NCI-H2107 (cell line): ENCODE results near the gene EXOC2.
"Not testable (repeated sequence)": the region's sequence is repeated elsewhere in the genome, so short reads cannot be mapped to it uniquely, and the experiment has no call there.

Source experiments
- DNase-seq: peaks from one replicate; lab custom pipeline; 2025; lab: John Stamatoyannopoulos, UW

The EXOC2 gene

DNA sequence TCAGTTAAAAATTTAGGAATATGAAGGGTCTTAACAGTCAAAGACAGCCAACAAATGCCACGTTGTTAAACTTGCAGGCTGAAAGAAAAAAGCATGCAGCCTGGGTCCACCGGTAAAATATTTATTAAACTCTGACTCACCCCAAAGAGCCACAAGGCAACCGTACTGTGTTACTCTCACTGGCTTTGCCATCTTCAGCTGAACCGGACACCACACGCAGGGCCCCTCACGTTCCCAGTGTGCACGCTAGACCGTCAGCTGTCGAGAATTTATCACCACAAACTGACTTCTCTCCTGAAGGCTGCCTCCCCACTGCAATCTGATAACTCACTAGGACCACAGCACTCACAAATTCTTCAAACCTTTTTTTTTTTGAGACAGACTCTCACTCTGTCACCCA, 66.7 kb downstream of the EXOC2 start:
- DNase-seq = no peak

DNA sequence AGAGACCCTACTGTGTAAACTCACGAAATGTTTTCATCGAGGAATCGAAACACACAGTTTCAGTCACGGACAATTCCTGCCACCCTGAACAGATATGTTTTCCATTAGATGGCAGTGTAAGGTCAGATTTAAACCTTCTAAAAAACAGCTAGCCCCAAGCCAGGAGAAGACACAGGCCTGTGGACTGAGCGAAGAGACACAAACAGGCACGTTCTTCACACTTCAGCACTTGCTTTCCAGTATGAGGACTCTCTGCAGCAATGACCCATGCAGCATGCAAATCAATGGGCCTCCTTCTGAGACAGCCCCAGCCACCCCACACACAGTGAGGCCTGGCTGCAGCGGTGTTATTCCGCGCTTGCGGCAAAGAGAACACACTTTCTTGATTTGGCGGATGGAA, 68.0 kb downstream of the EXOC2 start:
- DNase-seq = no peak

- no peak for DNase-seq
Observed at GRCh38 chr6:622462-622861, 70.5 kb downstream of the EXOC2 start.

GRCh38 chr6:621931-622330, 71.0 kb downstream of the EXOC2 start:
- no peak for DNase-seq

DNA sequence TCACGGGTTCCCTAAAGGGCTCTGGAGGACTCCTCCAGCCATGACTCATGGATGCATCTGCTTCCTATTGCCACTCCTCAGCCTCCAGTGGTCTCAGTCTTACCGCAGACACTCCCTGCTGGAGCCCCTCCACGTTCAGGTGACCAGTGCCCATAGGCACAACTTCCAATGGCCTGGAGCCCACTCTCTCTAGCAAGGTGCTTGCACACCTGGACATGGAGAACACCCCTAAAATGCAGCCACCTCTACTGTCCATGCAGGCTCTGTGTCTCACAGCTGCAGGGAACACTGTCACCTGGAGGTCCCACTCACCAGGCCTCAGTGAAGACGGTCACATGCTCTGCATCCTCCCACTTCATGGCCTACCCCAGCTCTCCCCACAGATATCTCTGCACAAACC, 72.0 kb downstream of the EXOC2 start:
- DNase-seq = no peak

DNA sequence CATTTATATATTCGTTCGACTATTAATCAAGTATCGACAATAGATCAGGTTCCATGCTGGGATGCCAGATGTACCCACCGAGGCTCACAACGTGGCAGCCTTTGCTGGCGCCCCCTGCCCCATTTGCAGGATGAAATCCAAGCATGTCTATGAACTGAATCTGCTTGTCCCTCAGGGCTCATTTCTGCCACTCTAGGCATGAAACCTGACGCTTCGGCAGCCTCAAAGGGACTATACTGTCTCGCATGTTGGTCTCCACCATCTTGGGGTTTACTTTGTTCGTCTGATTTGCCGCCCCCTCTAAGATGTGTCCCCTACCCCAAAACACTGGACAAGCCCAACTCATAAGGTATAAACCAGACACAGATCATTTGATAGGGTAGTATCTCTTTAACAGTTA, 72.8 kb downstream of the EXOC2 start:
- no peak for DNase-seq

- no peak for DNase-seq
Observed at GRCh38 chr6:617456-618100, 75.4 kb downstream of the EXOC2 start.

GRCh38 chr6:613981-614380, 79.0 kb downstream of the EXOC2 start:
- DNase-seq = no peak

GRCh38 chr6:611928-612327, 81.0 kb downstream of the EXOC2 start:
- no peak for DNase-seq

- DNase-seq = no peak
Observed at GRCh38 chr6:610882-611281, 82.1 kb downstream of the EXOC2 start.

- DNase-seq = no peak
Observed at GRCh38 chr6:609905-610304, 83.0 kb downstream of the EXOC2 start.

GRCh38 chr6:606829-607379, 86.0 kb downstream of the EXOC2 start:
- no peak for DNase-seq

DNA sequence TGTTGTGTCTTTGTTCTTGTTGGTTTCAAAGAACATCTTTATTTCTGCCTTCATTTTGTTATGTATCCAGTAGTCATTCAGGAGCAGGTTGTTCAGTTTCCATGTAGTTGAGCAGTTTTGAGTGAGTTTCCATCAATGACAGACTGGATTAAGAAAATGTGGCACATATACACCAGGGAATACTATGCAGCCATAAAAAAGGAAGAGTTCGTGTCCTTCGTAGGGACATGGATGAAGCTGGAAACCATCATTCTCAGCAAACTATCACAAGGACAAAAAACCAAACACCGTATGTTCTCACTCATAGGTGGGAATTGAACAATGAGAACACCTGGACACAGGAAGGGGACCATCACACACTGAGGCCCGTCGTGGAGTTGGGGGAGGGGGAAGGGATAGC, 87.0 kb downstream of the EXOC2 start:
- not testable (repeated sequence) for DNase-seq

GRCh38 chr6:604579-604978, 88.4 kb downstream of the EXOC2 start:
- DNase-seq = no peak

GRCh38 chr6:603265-603664, 89.7 kb downstream of the EXOC2 start:
- no peak for DNase-seq

DNA sequence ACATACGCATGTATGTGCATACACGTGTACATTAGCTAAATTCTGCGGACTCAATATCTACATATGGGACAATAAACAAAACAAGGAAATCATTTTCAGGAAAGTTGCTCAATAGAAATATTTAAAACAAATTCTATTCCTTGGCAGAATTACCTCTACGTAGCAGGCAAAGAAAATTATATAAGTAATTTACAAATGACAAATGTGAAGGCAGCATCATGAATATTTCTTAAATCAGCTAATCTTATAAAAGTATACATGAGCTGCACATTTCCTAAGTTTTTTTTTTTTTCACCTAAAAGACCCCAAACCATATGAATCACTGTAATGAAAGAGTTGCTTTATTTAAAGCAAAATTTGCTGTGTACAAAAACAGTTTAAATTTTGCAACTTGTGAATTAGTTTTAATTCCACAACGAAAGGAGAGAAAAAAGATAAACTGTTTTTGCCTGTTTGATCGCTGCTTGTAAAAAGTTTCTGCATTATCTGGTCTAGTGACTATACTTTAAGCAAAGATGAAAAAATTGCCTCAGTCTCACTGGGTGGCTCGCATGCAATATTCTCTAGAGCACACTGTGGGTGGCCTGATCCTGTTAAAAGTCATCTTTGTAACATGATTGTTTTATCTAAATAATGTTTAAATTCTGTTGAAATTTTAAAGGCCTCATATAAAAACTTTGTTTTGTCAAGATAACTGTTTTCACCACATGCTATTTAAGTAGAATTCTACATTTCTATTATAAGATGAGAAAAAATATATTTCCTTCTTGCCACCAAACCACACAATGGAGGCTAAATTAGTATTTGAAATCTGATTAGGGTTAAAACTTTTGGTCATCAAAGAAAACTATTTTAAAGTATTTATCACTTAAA, 93.1 kb downstream of the EXOC2 start:
- DNase-seq = no peak

DNA sequence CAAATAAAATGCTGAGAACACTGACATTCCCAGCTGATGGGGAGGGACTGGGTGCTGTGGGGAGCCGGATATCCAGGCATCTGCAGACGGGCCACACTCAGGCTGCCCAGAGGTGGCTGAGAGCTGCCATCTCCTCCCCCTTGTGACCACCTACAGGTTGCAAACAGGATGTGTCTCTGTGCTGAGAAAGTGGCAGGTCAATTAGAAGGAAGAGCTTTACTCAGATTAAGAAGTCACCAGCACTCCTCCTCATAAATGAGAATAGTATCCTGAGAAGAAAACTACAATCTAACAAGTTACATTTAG, 99.1 kb downstream of the EXOC2 start:
- no peak for DNase-seq

- DNase-seq = peak; percentile 3
Observed at GRCh38 chr6:593139-593906, 99.6 kb downstream of the EXOC2 start.

DNA sequence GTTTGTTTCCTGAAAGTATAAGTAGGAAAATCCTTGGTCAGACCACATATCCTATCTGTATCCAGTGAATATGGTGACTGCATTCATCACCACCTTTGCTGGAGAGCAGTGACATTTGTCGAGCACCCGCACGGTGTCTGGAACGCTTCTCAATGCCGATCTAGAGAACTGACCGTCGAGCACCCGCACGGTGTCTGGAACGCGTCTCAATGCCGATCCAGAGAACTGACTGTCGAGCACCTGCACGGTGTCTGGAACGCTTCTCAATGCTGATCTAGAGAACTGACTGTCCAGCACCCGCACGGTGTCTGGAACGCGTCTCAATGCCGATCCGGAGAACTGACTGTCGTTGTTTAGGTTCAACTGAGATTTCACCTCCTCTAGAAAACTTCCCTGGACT, 103.8 kb downstream of the EXOC2 start:
- DNase-seq = no peak

DNA sequence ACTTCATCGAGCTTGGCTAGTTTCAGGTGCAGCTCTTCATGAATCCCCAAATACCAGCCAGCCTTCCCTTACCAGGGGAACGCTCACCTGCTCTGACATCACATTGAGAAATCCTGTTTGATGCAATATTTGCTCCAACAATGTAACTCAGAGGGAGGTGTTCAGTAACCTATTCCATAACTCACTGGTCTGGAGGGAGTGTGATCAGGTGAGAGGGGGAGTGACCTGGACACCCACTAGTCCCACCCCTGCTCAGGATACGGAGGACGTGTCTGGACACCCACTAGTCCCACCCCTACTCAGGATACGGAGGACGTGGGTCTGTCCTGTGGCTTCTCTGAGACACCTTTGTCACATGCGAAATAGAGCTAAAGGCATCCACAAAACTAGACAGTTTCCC, 106.4 kb downstream of the EXOC2 start:
- DNase-seq = no peak

DNA sequence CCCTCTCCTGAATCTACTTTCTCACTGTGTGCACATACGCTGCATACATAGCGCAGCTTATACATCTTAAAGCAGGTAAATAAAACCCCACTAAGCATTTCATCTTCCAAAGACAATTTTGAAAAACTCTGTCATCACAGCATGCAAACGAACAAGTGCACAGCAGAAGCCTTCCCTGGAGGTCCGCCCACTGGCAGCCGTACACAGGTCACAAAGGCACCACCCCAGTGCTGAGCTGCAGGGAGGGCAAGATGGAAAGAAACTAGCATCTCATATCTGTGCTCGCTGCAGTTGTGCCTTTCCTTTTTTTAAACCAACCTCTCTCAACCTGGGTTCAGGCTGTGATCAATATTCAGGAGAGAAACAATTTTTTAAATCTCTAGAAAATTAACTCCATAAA, 109.3 kb downstream of the EXOC2 start:
- DNase-seq = no peak

DNA sequence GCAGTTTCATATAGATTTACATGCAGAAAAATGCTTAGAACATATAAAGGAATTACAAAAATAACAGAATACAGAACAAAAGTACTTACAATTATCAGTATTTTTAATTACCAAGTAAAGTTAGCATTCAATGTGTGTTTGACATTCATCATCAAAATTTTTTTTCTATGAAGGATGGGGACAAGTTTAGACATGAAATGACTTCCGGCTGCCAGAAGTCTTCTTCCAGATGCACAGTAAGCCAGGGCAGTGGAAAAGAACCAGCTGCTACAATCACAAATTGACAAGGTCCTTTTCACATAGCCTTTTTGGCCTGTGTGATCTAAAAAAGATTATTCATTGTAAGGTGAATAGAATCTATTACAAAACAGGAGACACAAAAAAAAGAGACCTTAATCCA, 109.8 kb downstream of the EXOC2 start:
- no peak for DNase-seq

DNA sequence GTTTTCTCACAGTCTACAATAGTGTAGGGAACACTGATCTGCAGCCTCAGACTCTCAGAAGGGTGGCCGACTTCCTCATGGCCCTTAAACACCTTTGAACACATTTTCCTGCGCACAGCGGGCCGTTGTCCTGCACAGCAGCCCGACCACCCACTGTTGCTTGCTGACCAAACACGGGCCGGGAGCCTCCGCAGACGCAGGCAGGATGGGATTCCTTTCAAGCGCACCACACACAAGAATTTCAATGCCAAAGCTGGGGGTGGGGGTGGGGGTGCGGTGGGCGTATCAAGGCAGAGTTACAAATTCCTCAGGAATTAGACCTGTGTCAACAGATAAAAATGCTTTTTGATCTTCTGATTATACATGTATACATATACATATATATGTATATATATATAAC, 110.6 kb downstream of the EXOC2 start:
- no peak for DNase-seq
